SK-N-MC (cell line): ENCODE results near the gene TPRG1.
A peak's percentile ranks its signal among the peaks of the same experiment; 100 is the strongest.

ENCODE experiments used
- EZH2 ChIP-seq: fragments of 200-600 bp; sonication (generic); IDR thresholded peaks from one replicate; pipeline ENCODE4 v1.6.1; 2017; ENCODE audit warnings: antibody characterized with exemption
- POLR2AphosphoS5 ChIP-seq: IDR thresholded peaks from 2 replicates; pipeline ENCODE4 v1.6.1; 2012; ENCODE audit warnings: mild to moderate bottlenecking, low read depth, low read length, borderline replicate concordance

GRCh38 chr3:189324538-189325138 lies 152.9 kb downstream of the TPRG1 start:
- TF ChIP-seq POLR2AphosphoS5 (peak; percentile 53; the same call in 1 of the 2 replicates), EZH2 (no peak)
